Urinary bladder (tissue), 4 donors: ENCODE results near the gene ALKBH3. TPM values are rescaled to one million over a fixed set of nuclear protein-coding genes. Genes with fewer than 3 reads are reported as not detected.

Experiments used
- DNase-seq: peaks from one replicate; pipeline ENCODE4 v3.0.0-alpha.2; 2015; ENCODE audit errors: extremely low spot score
- H3K27ac ChIP-seq: one replicate; pipeline ENCODE4 v1.5.1; 2013; ENCODE audit warnings: low read depth, mild to moderate bottlenecking, moderate library complexity
- H3K36me3 ChIP-seq: one replicate; pipeline ENCODE4 v1.6.1; 2013; ENCODE audit warnings: mild to moderate bottlenecking, moderate library complexity; ENCODE audit not compliant: insufficient read depth
- H3K4me1 ChIP-seq: one replicate; pipeline ENCODE4 v1.6.1; 2013; ENCODE audit warnings: mild to moderate bottlenecking, moderate library complexity; ENCODE audit not compliant: insufficient read depth
- H3K4me3 ChIP-seq: one replicate; pipeline ENCODE4 v1.5.1; 2013; ENCODE audit warnings: low read depth, low read length
- WGBS: extraction: QIAGEN DNeasy Blood & Tissue Kit; methylation state at CpG from one replicate; pipeline ENCODE4 v1.1.7; 2013; 5-methylcytosine and 5-hydroxymethylcytosine counted together
- polyA plus RNA-seq: library from polyadenylated mRNA; stranded (reverse); fragments of 200-250 nt; gene quantifications from one replicate; pipeline ENCODE4 v1.2.3, GENCODE V29; 2013
- total RNA-seq: library from RNA; depleted of rRNA; stranded (reverse); fragments of >200 nt; gene quantifications from one replicate; pipeline ENCODE4 v1.2.3, GENCODE V29; 2014
- donor health status: healthy with polysubstance abuse.
- donor health status: healthy.

ALKBH3 gene
- total and polyA plus RNA-seq, 2 donors = 27.7 to 30.2 TPM

DNA sequence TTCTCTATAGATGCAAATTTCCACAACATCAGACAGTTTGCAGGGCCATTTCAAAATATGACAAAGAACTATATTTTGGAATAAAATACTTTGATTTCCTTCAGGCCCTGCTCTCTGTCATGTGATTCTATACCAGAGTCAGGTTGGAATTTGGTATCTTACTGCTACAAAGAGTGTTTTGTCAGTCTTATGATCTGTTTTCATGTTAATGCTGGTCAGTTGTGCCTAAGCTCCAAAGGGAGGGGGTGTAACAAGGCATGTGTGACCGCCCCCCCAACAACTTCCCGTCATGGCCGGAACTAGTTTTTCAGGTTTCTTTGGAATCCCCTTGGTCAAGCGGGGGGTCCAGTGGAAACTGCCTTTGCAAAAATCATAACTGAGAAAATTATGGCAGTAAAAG is 76.9 kb downstream of the ALKBH3 start:
- WGBS = 86% methylated on average over 4 of the region's 4 CpGs
- H3K4me3 ChIP-seq = no peak overlapping the region
- no peaks in the 10 kb centered on the region for H3K36me3 ChIP-seq
- no peak overlapping the region for H3K27ac ChIP-seq
- H3K4me1 ChIP-seq = no peaks in the 10 kb centered on the region
- no peak for DNase-seq

DNA sequence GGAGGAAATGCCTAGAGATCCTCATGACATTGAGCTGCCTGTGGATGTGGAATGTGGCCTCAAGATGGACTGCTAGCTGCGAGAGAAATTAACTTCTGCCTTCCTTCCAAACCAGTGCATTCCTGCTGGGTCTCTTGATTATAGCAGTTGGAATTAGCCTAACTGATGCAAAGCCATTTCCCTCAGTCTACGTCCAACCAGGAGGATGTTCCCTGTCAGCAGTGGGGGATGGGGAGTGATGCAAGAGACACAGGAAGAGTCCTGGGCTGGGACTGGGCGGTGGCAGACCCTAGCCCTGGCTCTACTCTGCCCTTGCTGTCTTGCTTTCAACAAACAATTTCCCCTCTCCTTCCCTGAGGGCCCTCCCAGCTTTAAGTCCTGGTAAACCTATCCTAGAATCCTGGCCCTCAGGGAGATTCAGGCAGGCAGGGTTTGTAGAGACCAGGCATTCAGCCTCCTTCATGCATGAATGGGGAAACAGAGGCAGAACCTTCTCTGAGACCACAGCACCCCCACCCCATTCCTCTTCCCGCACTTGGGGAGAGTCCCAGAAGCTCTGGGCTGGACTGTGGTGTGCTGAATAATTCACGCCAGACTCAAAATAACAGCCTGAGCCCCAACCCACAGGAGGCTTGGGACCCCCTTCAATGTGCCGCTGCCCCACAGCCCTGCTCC is 78.8 kb downstream of the ALKBH3 start:
- no peak overlapping the region for H3K27ac ChIP-seq
- no peaks in the 10 kb centered on the region for H3K36me3 ChIP-seq
- DNase-seq = no peak
- 91% methylated on average over 6 of the region's 6 CpGs for WGBS
- H3K4me1 ChIP-seq = no peaks in the 10 kb centered on the region
- H3K4me3 ChIP-seq = no peak overlapping the region

- H3K4me1 ChIP-seq = no peaks in the 10 kb centered on the region
- no peak overlapping the region for H3K27ac ChIP-seq
- no peak overlapping the region for H3K4me3 ChIP-seq
- no peaks in the 10 kb centered on the region for H3K36me3 ChIP-seq
- 27% methylated on average over 13 of the region's 13 CpGs for WGBS
- peak; percentile 17 for DNase-seq
Observed at GRCh38 chr11:43962383-43963278, 82.0 kb downstream of the ALKBH3 start.

- no peak for DNase-seq
- Histone ChIP-seq H3K27ac (no peak overlapping the region), H3K36me3 (no peaks in the 10 kb centered on the region), H3K4me1 (no peaks in the 10 kb centered on the region), H3K4me3 (no peak overlapping the region)
- 66% methylated on average over 2 of the region's 2 CpGs for WGBS
Observed at GRCh38 chr11:43963279-43963620, 82.6 kb downstream of the ALKBH3 start.

GRCh38 chr11:43967661-43968060 is 87.0 kb downstream of the ALKBH3 start:
- Histone ChIP-seq H3K36me3 (no peaks in the 10 kb centered on the region), H3K4me3 (no peak overlapping the region), H3K27ac (no peak overlapping the region), H3K4me1 (no peaks in the 10 kb centered on the region)
- 74% methylated on average over 2 of the region's 2 CpGs for WGBS
- DNase-seq = no peak

- Histone ChIP-seq H3K4me1 (no peaks in the 10 kb centered on the region), H3K27ac (no peak overlapping the region), H3K36me3 (no peaks in the 10 kb centered on the region), H3K4me3 (no peak overlapping the region)
- 78% methylated on average over 4 of the region's 4 CpGs for WGBS
- DNase-seq = no peak
Observed at GRCh38 chr11:43968719-43969118, 88.1 kb downstream of the ALKBH3 start.

GRCh38 chr11:43969543-43969942 is 88.9 kb downstream of the ALKBH3 start:
- H3K36me3 ChIP-seq = no peaks in the 10 kb centered on the region
- no peak overlapping the region for H3K4me3 ChIP-seq
- WGBS = 25% methylated on average over 4 of the region's 4 CpGs
- H3K4me1 ChIP-seq = no peaks in the 10 kb centered on the region
- no peak for DNase-seq
- no peak overlapping the region for H3K27ac ChIP-seq

Other genes starting within 250 kb of the ALKBH3 start
- 99.3 TPM for gene HSD17B12, start 200.1 kb upstream of the ALKBH3 start, total RNA-seq
- gene HSD17B12, start 200.1 kb upstream of the ALKBH3 start, polyA plus RNA-seq = 32.3 TPM
- 21.4 TPM for gene C11orf96, start 61.8 kb downstream of the ALKBH3 start, total RNA-seq
- 226 TPM for gene C11orf96, start 61.8 kb downstream of the ALKBH3 start, polyA plus RNA-seq
- gene ACCSL, start 167.2 kb downstream of the ALKBH3 start, total RNA-seq = not detected
- not detected for gene ACCSL, start 167.2 kb downstream of the ALKBH3 start, polyA plus RNA-seq
- 29.2 TPM for gene ACCS, start 185.4 kb downstream of the ALKBH3 start, total RNA-seq
- gene ACCS, start 185.4 kb downstream of the ALKBH3 start, polyA plus RNA-seq = 14.2 TPM
- gene EXT2, start 214.8 kb downstream of the ALKBH3 start, total RNA-seq = 95.3 TPM
- gene EXT2, start 214.8 kb downstream of the ALKBH3 start, polyA plus RNA-seq = 52.2 TPM